ENCODE data around the gene CYP19A1. TPM values are rescaled to one million over a fixed set of nuclear protein-coding genes. Genes with fewer than 3 reads are reported as not detected.

Gene CYP19A1
- total RNA-seq, 1 experiment from 2014 or later, result 0.77 TPM

DNA sequence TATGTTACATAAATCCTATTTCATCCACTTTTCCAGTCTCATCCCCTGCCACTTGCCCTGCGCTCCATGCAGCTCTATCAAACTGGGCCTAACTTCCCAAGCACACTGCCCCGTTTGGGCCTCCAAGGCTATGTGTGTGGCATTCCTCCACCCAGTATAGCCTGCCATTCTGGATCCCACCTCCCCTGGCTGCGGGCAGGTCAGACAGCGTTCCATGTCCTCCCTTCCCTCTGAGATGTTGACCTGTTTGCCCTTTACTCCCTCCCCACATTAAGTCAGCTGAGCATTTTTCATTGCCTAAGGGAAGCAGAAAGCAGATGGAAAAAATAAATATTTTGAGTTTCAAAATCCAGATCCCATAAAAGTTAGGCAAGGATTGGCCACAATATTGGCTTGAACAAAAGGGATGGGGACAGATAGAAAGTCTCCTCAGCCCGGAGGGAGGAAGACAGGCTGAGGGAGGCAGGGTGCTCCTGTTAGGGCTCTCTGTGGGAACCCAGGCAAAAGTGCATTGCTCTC lies 73.3 kb downstream of the CYP19A1 start:
- H3K4me1 Mint-ChIP-seq (ENCODE audit: low read depth, unreplicated experiment), result no peaks in the 10 kb centered on the region
- no peak for DNase-seq
- Histone ChIP-seq H3K36me3 (ENCODE audit: control insufficient read depth, insufficient read depth, low read length) (no peaks in the 10 kb centered on the region), H3K27me3 (replicated peaks; ENCODE audit: control insufficient read depth, insufficient read depth, low read length) (no peaks in the 10 kb centered on the region), H3K4me3 (ENCODE audit: low read depth, low read length) (no peak overlapping the region), H3K4me1 (no peaks in the 10 kb centered on the region), H3K9me3 (peaks cover 16% of the 10 kb centered on the region; the same call in 1 of the 2 replicates)
- POLR2A ChIA-PET, result no interaction called here
- no peak overlapping the region for H3K27ac Mint-ChIP-seq (ENCODE audit: unreplicated experiment)
- TF ChIP-seq, protein P1, sequence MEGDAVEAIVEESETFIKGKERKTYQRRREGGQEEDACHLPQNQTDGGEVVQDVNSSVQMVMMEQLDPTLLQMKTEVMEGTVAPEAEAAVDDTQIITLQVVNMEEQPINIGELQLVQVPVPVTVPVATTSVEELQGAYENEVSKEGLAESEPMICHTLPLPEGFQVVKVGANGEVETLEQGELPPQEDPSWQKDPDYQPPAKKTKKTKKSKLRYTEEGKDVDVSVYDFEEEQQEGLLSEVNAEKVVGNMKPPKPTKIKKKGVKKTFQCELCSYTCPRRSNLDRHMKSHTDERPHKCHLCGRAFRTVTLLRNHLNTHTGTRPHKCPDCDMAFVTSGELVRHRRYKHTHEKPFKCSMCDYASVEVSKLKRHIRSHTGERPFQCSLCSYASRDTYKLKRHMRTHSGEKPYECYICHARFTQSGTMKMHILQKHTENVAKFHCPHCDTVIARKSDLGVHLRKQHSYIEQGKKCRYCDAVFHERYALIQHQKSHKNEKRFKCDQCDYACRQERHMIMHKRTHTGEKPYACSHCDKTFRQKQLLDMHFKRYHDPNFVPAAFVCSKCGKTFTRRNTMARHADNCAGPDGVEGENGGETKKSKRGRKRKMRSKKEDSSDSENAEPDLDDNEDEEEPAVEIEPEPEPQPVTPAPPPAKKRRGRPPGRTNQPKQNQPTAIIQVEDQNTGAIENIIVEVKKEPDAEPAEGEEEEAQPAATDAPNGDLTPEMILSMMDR (IDR thresholded peaks at IDR 0.05; ENCODE audit: insufficient read depth in 1 of 2, low read depth in 1 of 2, low read length in 1 of 2, severe bottlenecking in 1 of 2, unreplicated experiment in 1 of 2), result no peak
- intact Hi-C loops (cut with micrococcal nuclease; ENCODE audit: unreplicated experiment), result no loop called here
- H3K27me3 Mint-ChIP-seq (ENCODE audit: insufficient read depth, unreplicated experiment), result no peaks in the 10 kb centered on the region
- BruUV-seq (replicated peaks), result no TSS peak
- H3K4me3 Mint-ChIP-seq (ENCODE audit: unreplicated experiment), result no peak overlapping the region
- H3K36me3 Mint-ChIP-seq (ENCODE audit: insufficient read depth, unreplicated experiment), result no peaks in the 10 kb centered on the region
- CTCF ChIA-PET, result no interaction called here
- no peaks in the 10 kb centered on the region for H3K9me3 Mint-ChIP-seq (ENCODE audit: unreplicated experiment)

DNA sequence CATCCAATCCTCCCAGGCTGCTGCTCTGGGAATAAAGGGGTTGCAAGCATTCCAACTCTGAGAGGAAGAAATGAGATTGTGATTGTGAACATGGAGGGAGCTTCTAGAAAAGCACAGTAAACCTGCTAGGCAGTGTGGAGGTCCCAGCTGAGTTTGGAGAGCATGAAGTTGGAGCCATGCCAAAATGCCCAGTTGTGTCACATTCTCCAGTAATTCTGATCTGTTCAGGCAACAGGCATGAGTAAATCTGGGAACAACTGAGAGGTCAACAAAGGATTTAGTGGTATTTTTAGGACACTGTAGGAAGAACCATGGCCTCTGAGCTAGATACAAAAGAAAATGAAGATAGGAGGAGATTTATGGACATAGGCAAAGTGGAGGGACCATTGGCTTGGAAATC lies 74.7 kb downstream of the CYP19A1 start:
- ChIA-PET POLR2A (no interaction called here), CTCF (no interaction called here)
- Histone ChIP-seq H3K4me3 (ENCODE audit: low read depth, low read length) (no peak overlapping the region), H3K9me3 (peaks cover 16% of the 10 kb centered on the region; the same call in 1 of the 2 replicates), H3K4me1 (no peaks in the 10 kb centered on the region), H3K36me3 (ENCODE audit: control insufficient read depth, insufficient read depth, low read length) (no peaks in the 10 kb centered on the region), H3K27me3 (replicated peaks; ENCODE audit: control insufficient read depth, insufficient read depth, low read length) (no peaks in the 10 kb centered on the region)
- no peak for DNase-seq
- TF ChIP-seq, protein P1 (IDR thresholded peaks at IDR 0.05; ENCODE audit: insufficient read depth in 1 of 2, low read depth in 1 of 2, low read length in 1 of 2, severe bottlenecking in 1 of 2, unreplicated experiment in 1 of 2), result no peak
- H3K4me1 Mint-ChIP-seq (ENCODE audit: low read depth, unreplicated experiment), result no peaks in the 10 kb centered on the region
- H3K9me3 Mint-ChIP-seq (ENCODE audit: unreplicated experiment), result no peaks in the 10 kb centered on the region
- H3K36me3 Mint-ChIP-seq (ENCODE audit: insufficient read depth, unreplicated experiment), result no peaks in the 10 kb centered on the region
- H3K27me3 Mint-ChIP-seq (ENCODE audit: insufficient read depth, unreplicated experiment), result no peaks in the 10 kb centered on the region
- BruUV-seq (replicated peaks), result no TSS peak
- no peak overlapping the region for H3K27ac Mint-ChIP-seq (ENCODE audit: unreplicated experiment)
- intact Hi-C loops (cut with micrococcal nuclease; ENCODE audit: unreplicated experiment), result no loop called here
- H3K4me3 Mint-ChIP-seq (ENCODE audit: unreplicated experiment), result no peak overlapping the region

DNA sequence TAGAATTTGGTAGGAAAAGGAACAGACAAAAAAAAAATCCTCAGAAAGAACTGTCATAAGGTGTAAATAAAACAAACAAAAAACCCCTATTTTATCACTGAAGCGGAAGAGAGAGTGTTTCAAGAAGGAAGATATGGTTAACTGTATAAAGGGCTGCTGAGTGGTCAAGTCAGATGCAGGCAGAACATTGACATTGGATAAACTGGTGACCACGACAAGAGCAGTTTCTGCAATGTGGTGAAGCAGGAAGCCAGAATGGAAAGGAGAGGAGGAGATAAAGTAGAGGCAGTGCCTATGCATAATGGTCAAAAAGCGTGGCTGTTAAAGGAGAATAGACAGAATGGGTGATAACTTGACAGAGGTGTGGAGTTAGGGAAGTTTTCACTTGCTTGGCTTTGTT lies 75.3 kb downstream of the CYP19A1 start:
- no TSS peak for BruUV-seq (replicated peaks)

More for the DNA sequence above, 75.3 kb downstream of the CYP19A1 start:
- H3K9me3 ChIP-seq, result peaks cover 16% of the 10 kb centered on the region; the same call in 1 of the 2 replicates
- CTCF ChIA-PET, result no interaction called here
- Mint-ChIP-seq H3K36me3 (ENCODE audit: insufficient read depth, unreplicated experiment) (no peaks in the 10 kb centered on the region), H3K27ac (ENCODE audit: unreplicated experiment) (no peak overlapping the region), H3K4me1 (ENCODE audit: low read depth, unreplicated experiment) (no peaks in the 10 kb centered on the region), H3K4me3 (ENCODE audit: unreplicated experiment) (no peak overlapping the region), H3K9me3 (ENCODE audit: unreplicated experiment) (no peaks in the 10 kb centered on the region), H3K27me3 (ENCODE audit: insufficient read depth, unreplicated experiment) (no peaks in the 10 kb centered on the region)
- no peak overlapping the region for H3K4me3 ChIP-seq (ENCODE audit: low read depth, low read length)
- intact Hi-C loops (cut with micrococcal nuclease; ENCODE audit: unreplicated experiment), result no loop called here
- no peaks in the 10 kb centered on the region for H3K36me3 ChIP-seq (ENCODE audit: control insufficient read depth, insufficient read depth, low read length)
- POLR2A ChIA-PET, result no interaction called here
- H3K27me3 ChIP-seq (replicated peaks; ENCODE audit: control insufficient read depth, insufficient read depth, low read length), result no peaks in the 10 kb centered on the region
- no peak for DNase-seq
- H3K4me1 ChIP-seq, result no peaks in the 10 kb centered on the region
- TF ChIP-seq, protein P1 (IDR thresholded peaks at IDR 0.05; ENCODE audit: insufficient read depth in 1 of 2, low read depth in 1 of 2, low read length in 1 of 2, severe bottlenecking in 1 of 2, unreplicated experiment in 1 of 2), result no peak

All from Caco-2 (cell line).